ENCODE data around the gene MMP24.

- TF ChIP-seq POLR2A (IDR thresholded peaks at IDR 0.05), result no peak
- TF ChIP-seq CTCF (IDR thresholded peaks at IDR 0.05), result no peak
- no peak for TF ChIP-seq EP300 (IDR thresholded peaks at IDR 0.05)
Measured at GRCh38 chr20:35279040-35279439, 52.5 kb downstream of the MMP24 start.

Data from tibial nerve (tissue), 4 donors.